ENCODE data around the gene ARID1B. TPM values are rescaled to one million over a fixed set of nuclear protein-coding genes. Genes with fewer than 3 reads are reported as not detected.

Gene ARID1B
- 10 to 100 TPM in 3 of 4 donors, 1 to 10 TPM in 1; 7.3 to 43.5 (median 17.0) TPM for polyA plus RNA-seq
- long read RNA-seq, donor 1, full-length matches to known transcripts: 58 of 74 reads
- long read RNA-seq, donor 1, partial matches to known transcripts: 16 of 74 reads
- long read RNA-seq, donor 1, other reads (novel, unspliced or antisense): 0 of 74 reads
- long read RNA-seq, donor 2, full-length matches to known transcripts: 13 of 13 reads
- long read RNA-seq, donor 2, partial matches to known transcripts: 0 of 13 reads
- long read RNA-seq, donor 2, other reads (novel, unspliced or antisense): 0 of 13 reads
- long read RNA-seq, donor 3, full-length matches to known transcripts: 57 of 57 reads
- long read RNA-seq, donor 3, partial matches to known transcripts: 0 of 57 reads
- long read RNA-seq, donor 3, other reads (novel, unspliced or antisense): 0 of 57 reads
- long read RNA-seq, donor 4, full-length matches to known transcripts: 2 of 2 reads
- long read RNA-seq, donor 4, partial matches to known transcripts: 0 of 2 reads
- long read RNA-seq, donor 4, other reads (novel, unspliced or antisense): 0 of 2 reads
- long read RNA-seq, donor 5, full-length matches to known transcripts: 10 of 10 reads
- long read RNA-seq, donor 5, partial matches to known transcripts: 0 of 10 reads
- long read RNA-seq, donor 5, other reads (novel, unspliced or antisense): 0 of 10 reads
- long read RNA-seq, donor 6, full-length matches to known transcripts: 38 of 57 reads
- long read RNA-seq, donor 6, partial matches to known transcripts: 5 of 57 reads
- long read RNA-seq, donor 6, other reads (novel, unspliced or antisense): 14 of 57 reads
- long read RNA-seq, donor 7, full-length matches to known transcripts: 69 of 69 reads
- long read RNA-seq, donor 7, partial matches to known transcripts: 0 of 69 reads
- long read RNA-seq, donor 7, other reads (novel, unspliced or antisense): 0 of 69 reads
- long read RNA-seq, donor 8, full-length matches to known transcripts: 11 of 11 reads
- long read RNA-seq, donor 8, partial matches to known transcripts: 0 of 11 reads
- long read RNA-seq, donor 8, other reads (novel, unspliced or antisense): 0 of 11 reads
- long read RNA-seq, donor 9, full-length matches to known transcripts: 11 of 11 reads
- long read RNA-seq, donor 9, partial matches to known transcripts: 0 of 11 reads
- long read RNA-seq, donor 9, other reads (novel, unspliced or antisense): 0 of 11 reads
- long read RNA-seq, donor 10, full-length matches to known transcripts: 52 of 64 reads
- long read RNA-seq, donor 10, partial matches to known transcripts: 12 of 64 reads
- long read RNA-seq, donor 10, other reads (novel, unspliced or antisense): 0 of 64 reads

- DNase-seq (peak; percentile 83 to 91), FAIRE-seq (no peak)
- H3K4me1 ChIP-seq (ENCODE audit: control insufficient read depth in 3 of 3, insufficient read depth in 2 of 3, low read depth in 1 of 3, low read length in 2 of 3): peaks cover 0 to 14% (median 4%) of the 10 kb centered on the region in 3 donors
- WGBS, 3 donors: 0 to 1% (median 0%) methylated on average over 55 to 65 of the region's 65 CpGs
- H3K27me3 ChIP-seq (ENCODE audit: control insufficient read depth in 3 of 3, insufficient read depth in 3 of 3, low read length in 3 of 3): no peaks in the 10 kb centered on the region
- peak within 1 kb of the TSS; percentile 76 to 100 (median 91) for H3K4me3 ChIP-seq (ENCODE audit: low read depth in 1 of 3, low read length in 3 of 3)
- peak within 1 kb of the TSS; percentile 94 to 100 (median 98) for H3K27ac ChIP-seq (ENCODE audit: low read depth in 1 of 3, low read length in 2 of 3)
- H3K36me3 ChIP-seq (ENCODE audit: control insufficient read depth in 3 of 3, insufficient read depth in 2 of 3, low read depth in 1 of 3, low read length in 3 of 3): no peaks in the 10 kb centered on the region
- H3K9me3 ChIP-seq (ENCODE audit: control insufficient read depth in 2 of 2, insufficient read depth in 1 of 2, low read depth in 1 of 2, low read length in 1 of 2): no peaks in the 10 kb centered on the region
These were observed at the start of gene ARID1B for GRCh38 chr6:156776840-156777576. Gene ARID1B, plus strand, starts transcription at chr6:156777378. Its CDS starts 303 bp downstream, at chr6:156777681.

DNA sequence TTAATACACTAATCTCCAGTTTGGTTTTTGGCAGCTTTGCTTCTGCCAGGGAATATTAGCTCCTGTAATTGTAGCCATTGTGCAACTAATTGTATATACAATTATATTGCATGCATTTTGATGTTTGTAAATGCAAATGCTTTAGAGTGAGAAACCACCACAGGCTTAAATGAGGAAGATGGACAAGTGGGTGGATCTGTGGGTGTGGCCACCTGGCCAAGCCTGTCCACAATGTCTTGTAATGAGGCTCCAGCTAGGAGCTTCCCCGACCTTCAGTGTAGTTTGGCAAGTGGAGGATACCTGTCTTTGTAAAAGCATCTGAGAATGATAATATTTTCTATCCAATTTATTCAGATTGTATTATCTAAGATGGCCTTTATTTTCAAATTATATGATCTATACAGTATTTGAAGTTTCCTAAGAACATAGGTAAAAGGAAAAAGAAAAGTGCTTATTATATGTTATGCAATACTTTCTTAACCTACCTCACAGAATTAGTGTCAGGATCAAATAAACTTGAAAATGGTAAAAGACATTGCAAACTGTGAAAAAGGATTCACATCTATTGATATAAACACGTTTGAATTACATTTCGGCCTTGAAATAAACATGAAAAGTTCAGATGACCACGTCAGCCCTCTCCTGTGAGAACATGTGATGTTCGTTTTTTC, 49.3 kb upstream of the ARID1B start:
- H3K27ac ChIP-seq (ENCODE audit: low read depth in 1 of 3, low read length in 2 of 3): no peak overlapping the region
- H3K27me3 ChIP-seq (ENCODE audit: control insufficient read depth in 3 of 3, insufficient read depth in 3 of 3, low read length in 3 of 3): no peaks in the 10 kb centered on the region
- no peaks in the 10 kb centered on the region for H3K9me3 ChIP-seq (ENCODE audit: control insufficient read depth in 2 of 2, insufficient read depth in 1 of 2, low read depth in 1 of 2, low read length in 1 of 2)
- no peaks in the 10 kb centered on the region for H3K36me3 ChIP-seq (ENCODE audit: control insufficient read depth in 3 of 3, insufficient read depth in 2 of 3, low read depth in 1 of 3, low read length in 3 of 3)
- FAIRE-seq (no peak), DNase-seq (no peak)
- H3K4me1 ChIP-seq (ENCODE audit: control insufficient read depth in 3 of 3, insufficient read depth in 2 of 3, low read depth in 1 of 3, low read length in 2 of 3): no peaks in the 10 kb centered on the region
- no peak overlapping the region for H3K4me3 ChIP-seq (ENCODE audit: low read depth in 1 of 3, low read length in 3 of 3)
- WGBS, 3 donors: 79 to 86% (median 81%) methylated on average over 5 of the region's 5 CpGs

- no peak overlapping the region for H3K4me3 ChIP-seq (ENCODE audit: low read depth in 1 of 3, low read length in 3 of 3)
These were observed 47.9 kb upstream of the ARID1B start for GRCh38 chr6:156729248-156729647.

GRCh38 chr6:156731396-156731795, 45.8 kb upstream of the ARID1B start:
- WGBS, 3 donors: 90 to 92% (median 90%) methylated on average over 4 of the region's 4 CpGs
- DNase-seq (no peak), FAIRE-seq (no peak)

More at GRCh38 chr6:156729248-156729647, 47.9 kb upstream of the ARID1B start:
- H3K36me3 ChIP-seq (ENCODE audit: control insufficient read depth in 3 of 3, insufficient read depth in 2 of 3, low read depth in 1 of 3, low read length in 3 of 3): no peaks in the 10 kb centered on the region
- H3K27me3 ChIP-seq (ENCODE audit: control insufficient read depth in 3 of 3, insufficient read depth in 3 of 3, low read length in 3 of 3): no peaks in the 10 kb centered on the region
- FAIRE-seq (no peak), DNase-seq (no peak)
- H3K27ac ChIP-seq (ENCODE audit: low read depth in 1 of 3, low read length in 2 of 3): no peak overlapping the region
- WGBS, 3 donors: 70 to 82% (median 82%) methylated on average over 2 of the region's 2 CpGs
- H3K4me1 ChIP-seq (ENCODE audit: control insufficient read depth in 3 of 3, insufficient read depth in 2 of 3, low read depth in 1 of 3, low read length in 2 of 3): no peaks in the 10 kb centered on the region
- no peaks in the 10 kb centered on the region for H3K9me3 ChIP-seq (ENCODE audit: control insufficient read depth in 2 of 2, insufficient read depth in 1 of 2, low read depth in 1 of 2, low read length in 1 of 2)

DNA sequence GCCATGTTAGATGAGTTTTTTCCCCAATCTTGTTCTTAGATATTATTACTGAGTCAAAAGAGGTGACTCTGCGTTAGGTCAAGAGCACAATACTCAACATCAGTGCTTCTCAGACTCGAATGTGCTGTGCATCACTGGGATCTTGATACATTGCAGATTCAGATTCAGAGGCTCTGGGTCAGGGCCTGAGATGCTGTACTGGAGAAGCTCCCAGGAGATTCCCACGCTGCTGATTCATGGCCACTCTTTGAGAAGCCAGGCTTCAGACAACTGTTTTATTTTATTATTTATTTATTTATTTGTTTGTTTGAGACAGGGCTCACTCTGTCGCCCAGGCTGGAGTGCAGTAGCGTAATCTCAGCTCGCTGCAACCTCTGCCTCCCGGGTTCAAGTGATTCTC, 41.4 kb upstream of the ARID1B start:
- H3K4me3 ChIP-seq (ENCODE audit: low read depth in 1 of 3, low read length in 3 of 3): no peak overlapping the region
- no peak overlapping the region for H3K27ac ChIP-seq (ENCODE audit: low read depth in 1 of 3, low read length in 2 of 3)
- no peaks in the 10 kb centered on the region for H3K4me1 ChIP-seq (ENCODE audit: control insufficient read depth in 3 of 3, insufficient read depth in 2 of 3, low read depth in 1 of 3, low read length in 2 of 3)
- FAIRE-seq: no peak
- WGBS, 3 donors: 93 to 96% (median 94%) methylated on average over 7 of the region's 7 CpGs
- H3K9me3 ChIP-seq (ENCODE audit: control insufficient read depth in 2 of 2, insufficient read depth in 1 of 2, low read depth in 1 of 2, low read length in 1 of 2): peaks cover 1 to 6% of the 10 kb centered on the region in 2 donors
- H3K36me3 ChIP-seq (ENCODE audit: control insufficient read depth in 3 of 3, insufficient read depth in 2 of 3, low read depth in 1 of 3, low read length in 3 of 3): no peaks in the 10 kb centered on the region
- H3K27me3 ChIP-seq (ENCODE audit: control insufficient read depth in 3 of 3, insufficient read depth in 3 of 3, low read length in 3 of 3): no peaks in the 10 kb centered on the region
- no peak for DNase-seq

More at GRCh38 chr6:156731396-156731795, 45.8 kb upstream of the ARID1B start:
- Histone ChIP-seq H3K36me3 (ENCODE audit: control insufficient read depth in 3 of 3, insufficient read depth in 2 of 3, low read depth in 1 of 3, low read length in 3 of 3) (no peaks in the 10 kb centered on the region), H3K27me3 (ENCODE audit: control insufficient read depth in 3 of 3, insufficient read depth in 3 of 3, low read length in 3 of 3) (no peaks in the 10 kb centered on the region), H3K4me3 (ENCODE audit: low read depth in 1 of 3, low read length in 3 of 3) (no peak overlapping the region), H3K9me3 (ENCODE audit: control insufficient read depth in 2 of 2, insufficient read depth in 1 of 2, low read depth in 1 of 2, low read length in 1 of 2) (no peaks in the 10 kb centered on the region), H3K4me1 (ENCODE audit: control insufficient read depth in 3 of 3, insufficient read depth in 2 of 3, low read depth in 1 of 3, low read length in 2 of 3) (no peaks in the 10 kb centered on the region), H3K27ac (ENCODE audit: low read depth in 1 of 3, low read length in 2 of 3) (no peak overlapping the region)

- Histone ChIP-seq H3K27me3 (ENCODE audit: control insufficient read depth in 3 of 3, insufficient read depth in 3 of 3, low read length in 3 of 3) (no peaks in the 10 kb centered on the region), H3K4me1 (ENCODE audit: control insufficient read depth in 3 of 3, insufficient read depth in 2 of 3, low read depth in 1 of 3, low read length in 2 of 3) (no peaks in the 10 kb centered on the region), H3K27ac (ENCODE audit: low read depth in 1 of 3, low read length in 2 of 3) (no peak overlapping the region), H3K4me3 (ENCODE audit: low read depth in 1 of 3, low read length in 3 of 3) (no peak overlapping the region), H3K36me3 (ENCODE audit: control insufficient read depth in 3 of 3, insufficient read depth in 2 of 3, low read depth in 1 of 3, low read length in 3 of 3) (no peaks in the 10 kb centered on the region), H3K9me3 (ENCODE audit: control insufficient read depth in 2 of 2, insufficient read depth in 1 of 2, low read depth in 1 of 2, low read length in 1 of 2) (peaks cover 1 to 10% of the 10 kb centered on the region in 2 donors)
- FAIRE-seq: no peak
- WGBS, 3 donors: 64 to 70% (median 67%) methylated on average over 1 of the region's 1 CpG
- no peak for DNase-seq
These were observed 36.6 kb upstream of the ARID1B start for GRCh38 chr6:156740604-156741003.

- no peak overlapping the region for H3K4me3 ChIP-seq (ENCODE audit: low read depth in 1 of 3, low read length in 3 of 3)
- H3K27ac ChIP-seq (ENCODE audit: low read depth in 1 of 3, low read length in 2 of 3): no peak overlapping the region
- no peaks in the 10 kb centered on the region for H3K36me3 ChIP-seq (ENCODE audit: control insufficient read depth in 3 of 3, insufficient read depth in 2 of 3, low read depth in 1 of 3, low read length in 3 of 3)
- no peaks in the 10 kb centered on the region for H3K4me1 ChIP-seq (ENCODE audit: control insufficient read depth in 3 of 3, insufficient read depth in 2 of 3, low read depth in 1 of 3, low read length in 2 of 3)
- H3K27me3 ChIP-seq (ENCODE audit: control insufficient read depth in 3 of 3, insufficient read depth in 3 of 3, low read length in 3 of 3): no peaks in the 10 kb centered on the region
- H3K9me3 ChIP-seq (ENCODE audit: control insufficient read depth in 2 of 2, insufficient read depth in 1 of 2, low read depth in 1 of 2, low read length in 1 of 2): peaks cover 1 to 10% of the 10 kb centered on the region in 2 donors
- FAIRE-seq: no peak
- DNase-seq: no peak
- 98 to 100% (median 100%) methylated on average over 3 of the region's 3 CpGs for WGBS, 3 donors
These were observed 35.7 kb upstream of the ARID1B start for GRCh38 chr6:156741287-156742073.

All from small intestine (tissue), 16 donors.